Ishikawa (cell line): Measurements from ENCODE around the gene SUDS3.

Experiments used
- CEBPB ChIP-seq: IDR thresholded peaks from 2 replicates; pipeline ENCODE4 v1.6.1; 2012
- CREB1 ChIP-seq: IDR thresholded peaks from 2 replicates; pipeline ENCODE4 v1.6.1; 2012; ENCODE audit warnings: low read depth
- EGR1 ChIP-seq: IDR thresholded peaks from 2 replicates; pipeline ENCODE4 v1.6.1; 2012
- EP300 ChIP-seq: IDR thresholded peaks from 2 replicates; pipeline ENCODE4 v1.6.1; 2012; ENCODE audit warnings: borderline replicate concordance
- FOXM1 ChIP-seq: IDR thresholded peaks from 2 replicates; pipeline ENCODE4 v1.6.1; 2012; ENCODE audit warnings: low read depth, borderline replicate concordance
- NFIC ChIP-seq: IDR thresholded peaks from 2 replicates; pipeline ENCODE4 v1.6.1; 2012
- RAD21 ChIP-seq: IDR thresholded peaks from 2 replicates; pipeline ENCODE4 v1.6.1; 2012; ENCODE audit warnings: low read depth
- TAF1 ChIP-seq: IDR thresholded peaks from 2 replicates; pipeline ENCODE4 v1.6.1; 2012; ENCODE audit warnings: low read depth, mild to moderate bottlenecking
- TCF12 ChIP-seq: IDR thresholded peaks from 2 replicates; pipeline ENCODE4 v1.6.1; 2012; ENCODE audit warnings: low read depth
- TEAD4 ChIP-seq: IDR thresholded peaks from 2 replicates; pipeline ENCODE4 v1.6.1; 2012
- YY1 ChIP-seq: IDR thresholded peaks from 2 replicates; pipeline ENCODE4 v1.6.1; 2012; ENCODE audit warnings: low read depth
- ZBTB7A ChIP-seq: IDR thresholded peaks from 2 replicates; pipeline ENCODE4 v1.6.1; 2012; ENCODE audit warnings: low read depth
- TF ChIP-seq, protein P1 (sequence below): IDR thresholded peaks from 2 replicates; pipeline ENCODE4 v1.6.1; 2012
- TF ChIP-seq, protein P2 (sequence below): IDR thresholded peaks from 2 replicates; pipeline ENCODE4 v1.6.1; 2012; ENCODE audit warnings: low read depth, mild to moderate bottlenecking
- TF ChIP-seq, protein P3 (sequence below): IDR thresholded peaks from 2 replicates; pipeline ENCODE4 v1.6.1; 2012

The SUDS3 gene

DNA sequence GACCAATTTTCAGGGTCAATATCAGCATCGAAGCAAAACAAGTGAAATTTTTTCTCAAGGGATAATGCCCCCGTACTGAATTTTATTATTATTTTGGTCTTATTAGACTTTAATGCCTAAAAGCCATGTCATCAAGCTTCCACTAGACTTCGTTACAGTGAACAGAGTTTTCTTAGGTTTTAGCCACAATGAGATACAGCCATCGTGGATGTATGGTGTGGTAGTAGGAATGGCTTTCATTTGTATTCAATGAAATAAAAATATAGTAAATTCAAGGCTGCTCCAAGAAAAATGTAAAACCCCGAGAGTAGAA is 15.3 kb upstream of the SUDS3 start:
- TF ChIP-seq EP300: no peak
- TF ChIP-seq YY1: no peak
- TF ChIP-seq TAF1: no peak
- TF ChIP-seq FOXM1: no peak

DNA sequence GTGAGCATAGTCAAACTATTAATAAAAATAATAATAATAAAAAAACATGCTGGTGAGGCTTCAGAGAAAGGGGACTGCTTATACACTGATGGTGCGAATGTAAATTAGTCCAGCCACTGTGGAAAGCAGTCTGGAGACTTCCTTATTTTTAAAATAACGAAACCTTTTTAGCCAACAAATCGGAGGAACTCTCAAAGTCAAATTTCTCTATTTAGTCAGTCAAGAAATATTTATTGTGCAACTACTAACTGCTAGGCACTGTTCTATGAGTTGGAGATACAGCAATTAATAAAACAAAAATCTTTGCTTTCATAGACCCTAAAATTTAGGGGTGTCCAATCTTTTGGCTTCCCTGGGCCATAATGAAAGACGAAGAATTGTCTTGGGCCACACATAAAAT is 14.5 kb upstream of the SUDS3 start:
- no peak for TF ChIP-seq TCF12

DNA sequence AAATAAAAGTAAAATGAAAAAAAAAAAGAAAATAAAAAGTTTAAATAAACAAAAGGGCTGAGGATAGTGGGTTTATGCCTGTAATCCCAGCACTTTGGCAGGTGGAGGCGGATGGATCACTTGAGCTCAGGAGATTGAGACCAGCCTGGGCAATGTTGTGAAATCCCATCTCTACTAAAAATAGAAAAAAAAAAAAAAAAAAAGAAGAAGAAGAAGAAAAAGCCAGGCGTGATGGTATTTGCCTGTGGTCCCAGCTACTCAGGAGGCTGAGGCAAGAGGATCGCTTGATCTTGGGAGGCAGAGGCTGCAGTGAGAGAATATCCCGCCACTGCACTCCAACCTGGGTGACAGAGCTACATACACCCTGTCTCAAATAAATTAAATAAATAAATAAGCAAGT is 7.5 kb upstream of the SUDS3 start:
- TF ChIP-seq YY1 (no peak), RAD21 (no peak), TAF1 (no peak), CEBPB (no peak), EP300 (no peak), TEAD4 (no peak), ZBTB7A (no peak), CREB1 (no peak), TCF12 (no peak), FOXM1 (no peak), EGR1 (no peak), NFIC (no peak)
- TF ChIP-seq, protein P1, sequence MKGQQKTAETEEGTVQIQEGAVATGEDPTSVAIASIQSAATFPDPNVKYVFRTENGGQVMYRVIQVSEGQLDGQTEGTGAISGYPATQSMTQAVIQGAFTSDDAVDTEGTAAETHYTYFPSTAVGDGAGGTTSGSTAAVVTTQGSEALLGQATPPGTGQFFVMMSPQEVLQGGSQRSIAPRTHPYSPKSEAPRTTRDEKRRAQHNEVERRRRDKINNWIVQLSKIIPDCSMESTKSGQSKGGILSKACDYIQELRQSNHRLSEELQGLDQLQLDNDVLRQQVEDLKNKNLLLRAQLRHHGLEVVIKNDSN: no peak
- TF ChIP-seq, protein P2, sequence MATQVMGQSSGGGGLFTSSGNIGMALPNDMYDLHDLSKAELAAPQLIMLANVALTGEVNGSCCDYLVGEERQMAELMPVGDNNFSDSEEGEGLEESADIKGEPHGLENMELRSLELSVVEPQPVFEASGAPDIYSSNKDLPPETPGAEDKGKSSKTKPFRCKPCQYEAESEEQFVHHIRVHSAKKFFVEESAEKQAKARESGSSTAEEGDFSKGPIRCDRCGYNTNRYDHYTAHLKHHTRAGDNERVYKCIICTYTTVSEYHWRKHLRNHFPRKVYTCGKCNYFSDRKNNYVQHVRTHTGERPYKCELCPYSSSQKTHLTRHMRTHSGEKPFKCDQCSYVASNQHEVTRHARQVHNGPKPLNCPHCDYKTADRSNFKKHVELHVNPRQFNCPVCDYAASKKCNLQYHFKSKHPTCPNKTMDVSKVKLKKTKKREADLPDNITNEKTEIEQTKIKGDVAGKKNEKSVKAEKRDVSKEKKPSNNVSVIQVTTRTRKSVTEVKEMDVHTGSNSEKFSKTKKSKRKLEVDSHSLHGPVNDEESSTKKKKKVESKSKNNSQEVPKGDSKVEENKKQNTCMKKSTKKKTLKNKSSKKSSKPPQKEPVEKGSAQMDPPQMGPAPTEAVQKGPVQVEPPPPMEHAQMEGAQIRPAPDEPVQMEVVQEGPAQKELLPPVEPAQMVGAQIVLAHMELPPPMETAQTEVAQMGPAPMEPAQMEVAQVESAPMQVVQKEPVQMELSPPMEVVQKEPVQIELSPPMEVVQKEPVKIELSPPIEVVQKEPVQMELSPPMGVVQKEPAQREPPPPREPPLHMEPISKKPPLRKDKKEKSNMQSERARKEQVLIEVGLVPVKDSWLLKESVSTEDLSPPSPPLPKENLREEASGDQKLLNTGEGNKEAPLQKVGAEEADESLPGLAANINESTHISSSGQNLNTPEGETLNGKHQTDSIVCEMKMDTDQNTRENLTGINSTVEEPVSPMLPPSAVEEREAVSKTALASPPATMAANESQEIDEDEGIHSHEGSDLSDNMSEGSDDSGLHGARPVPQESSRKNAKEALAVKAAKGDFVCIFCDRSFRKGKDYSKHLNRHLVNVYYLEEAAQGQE: no peak
- TF ChIP-seq, protein P3, sequence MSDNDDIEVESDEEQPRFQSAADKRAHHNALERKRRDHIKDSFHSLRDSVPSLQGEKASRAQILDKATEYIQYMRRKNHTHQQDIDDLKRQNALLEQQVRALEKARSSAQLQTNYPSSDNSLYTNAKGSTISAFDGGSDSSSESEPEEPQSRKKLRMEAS: no peak

DNA sequence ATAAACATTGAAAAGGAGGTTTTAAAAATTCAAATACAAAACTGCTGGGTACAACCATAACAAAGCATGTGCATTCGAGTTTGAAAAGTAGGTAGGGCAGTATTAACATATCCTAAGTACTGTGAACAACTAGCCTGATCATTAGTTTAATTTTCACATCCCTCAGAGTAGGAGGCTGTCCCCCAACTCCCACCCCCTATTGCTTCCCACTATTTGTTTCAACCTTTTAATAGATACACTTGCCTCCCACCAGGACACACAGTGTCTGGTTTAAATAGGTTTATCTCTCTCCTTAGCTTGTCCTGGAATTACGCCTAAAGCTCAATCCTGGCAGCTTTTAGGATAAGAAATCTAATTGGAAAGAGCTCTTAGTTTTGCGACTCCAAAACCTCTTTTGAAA is 5.8 kb upstream of the SUDS3 start:
- TF ChIP-seq, protein P3: no peak
- TF ChIP-seq FOXM1 (no peak), YY1 (no peak), TCF12 (no peak), CEBPB (no peak), CREB1 (no peak), RAD21 (no peak), EGR1 (no peak), EP300 (no peak), ZBTB7A (no peak), TEAD4 (no peak), NFIC (no peak), TAF1 (no peak)
- TF ChIP-seq, protein P1: no peak
- TF ChIP-seq, protein P2: no peak

DNA sequence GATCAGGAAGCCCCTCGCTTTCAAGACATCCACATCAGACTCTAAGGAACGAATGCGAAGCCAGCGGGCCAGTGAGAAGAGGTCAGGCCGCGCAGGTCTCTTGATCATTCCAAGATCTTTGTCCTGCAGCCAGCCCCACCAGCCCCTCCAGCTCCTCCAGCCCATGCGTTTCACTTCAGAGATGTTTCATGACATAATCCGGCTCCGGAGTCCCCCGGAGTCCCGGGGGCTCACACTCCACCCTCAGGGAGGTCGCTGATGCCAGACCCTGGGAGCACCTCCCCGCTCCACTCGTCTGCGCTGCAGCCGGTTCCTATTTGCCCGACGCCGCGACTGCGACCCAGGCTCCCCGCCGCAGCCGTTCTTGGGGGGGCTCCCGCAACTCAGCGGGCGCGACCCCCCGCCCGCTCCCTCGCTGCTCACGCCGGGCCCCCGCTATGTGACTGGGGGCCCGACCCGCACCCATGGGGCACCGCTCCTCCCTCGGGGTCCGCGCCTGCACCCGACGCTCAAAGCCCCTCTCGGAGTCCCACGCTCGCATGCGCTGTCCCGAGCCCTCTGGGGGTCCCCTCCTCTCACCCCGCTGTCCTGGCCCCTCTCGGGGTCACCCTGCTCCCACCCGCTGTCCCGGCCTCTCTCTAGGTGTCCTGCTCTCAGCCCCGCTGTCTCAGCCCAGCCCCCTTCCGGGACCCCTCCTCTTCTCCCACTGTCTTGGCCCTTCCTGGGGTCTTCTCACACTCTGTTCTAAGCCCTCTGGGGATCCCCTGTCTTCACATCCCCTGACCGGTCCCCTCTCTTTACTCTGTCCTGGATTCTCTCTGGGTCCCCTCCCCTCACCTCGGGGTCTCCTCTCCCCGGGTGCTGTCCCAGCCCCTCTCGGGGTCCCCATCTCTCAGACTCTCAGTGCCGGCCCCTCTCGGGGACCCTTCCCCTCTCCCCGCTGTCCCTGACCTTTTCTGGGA is 4.8 kb upstream of the SUDS3 start:
- peak; percentile 55; the same call in 1 of the 2 replicates for TF ChIP-seq ZBTB7A
- no peak for TF ChIP-seq TEAD4

DNA sequence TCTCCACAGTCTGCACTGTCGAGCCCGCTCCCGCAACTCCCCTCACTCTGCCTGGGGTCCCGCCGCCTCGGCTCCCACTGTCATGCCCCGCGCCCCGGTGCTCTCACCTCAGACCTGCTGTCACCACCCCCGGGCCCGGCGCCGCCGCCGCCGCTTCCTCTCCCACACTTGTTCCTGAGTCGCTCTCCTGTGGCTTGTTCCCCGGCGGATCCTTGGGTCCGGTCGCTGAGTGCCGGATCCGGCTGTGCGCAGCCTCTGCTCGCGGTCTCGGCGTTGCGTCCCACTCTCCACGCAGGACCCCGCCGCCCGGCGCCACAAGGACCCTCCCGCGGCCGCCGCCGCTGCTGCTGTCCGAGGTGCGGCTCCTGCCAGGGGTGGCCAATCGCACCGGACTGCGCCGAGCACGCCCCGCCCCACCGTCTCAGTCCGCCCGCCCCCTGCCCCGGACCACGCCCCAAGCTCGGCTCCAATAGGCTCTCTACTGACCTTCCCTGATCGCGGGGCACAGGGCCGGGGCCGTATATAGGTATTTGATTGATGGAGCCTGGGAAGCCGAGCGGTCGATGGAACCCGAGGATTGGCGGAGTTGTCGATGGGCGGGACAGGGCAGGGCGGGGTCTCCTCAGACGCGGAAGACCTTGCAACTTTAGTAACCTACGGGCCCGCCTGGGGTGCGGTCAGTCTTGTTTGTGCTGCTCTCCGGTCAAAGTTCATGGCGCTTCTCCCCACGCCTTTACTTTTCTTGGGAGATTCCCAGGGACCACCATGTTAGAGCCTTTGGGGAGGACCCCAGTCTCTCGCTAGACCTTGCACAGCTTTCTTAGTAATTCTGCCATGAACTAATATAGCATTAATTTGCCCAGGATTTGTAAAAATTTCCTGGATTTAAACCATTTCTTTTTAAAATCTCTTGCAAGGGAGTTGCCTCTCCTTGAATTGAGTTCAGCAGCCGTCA is 3.5 kb upstream of the SUDS3 start, which contains the start of gene TAOK3:
TSS of gene TAOK3 (minus strand) at position 367 of the 955 bp plus-strand sequence. CDS start 117,340 bp downstream, outside the sequence.
- TF ChIP-seq ZBTB7A: peak; percentile 93
- TF ChIP-seq TEAD4: no peak
- TF ChIP-seq, protein P3: peak; percentile 34; the same call in 1 of the 2 replicates
- TF ChIP-seq EGR1: no peak
- TF ChIP-seq, protein P2: peak; percentile 66
- no peak for TF ChIP-seq NFIC
- no peak for TF ChIP-seq EP300
- TF ChIP-seq YY1: peak; percentile 67
- TF ChIP-seq TAF1: peak; percentile 66
